NT2/D1 (cell line): ENCODE measurements around the gene PLB1.

ENCODE experiments used
- SUZ12 ChIP-seq: IDR thresholded peaks from 2 replicates; pipeline ENCODE4 v1.6.1; 2011; ENCODE audit not compliant: insufficient read length, insufficient read depth; ENCODE audit errors: extremely low read depth
- YY1 ChIP-seq: IDR thresholded peaks from 2 replicates; pipeline ENCODE4 v1.6.1; 2011; ENCODE audit not compliant: insufficient read length, insufficient read depth

DNA sequence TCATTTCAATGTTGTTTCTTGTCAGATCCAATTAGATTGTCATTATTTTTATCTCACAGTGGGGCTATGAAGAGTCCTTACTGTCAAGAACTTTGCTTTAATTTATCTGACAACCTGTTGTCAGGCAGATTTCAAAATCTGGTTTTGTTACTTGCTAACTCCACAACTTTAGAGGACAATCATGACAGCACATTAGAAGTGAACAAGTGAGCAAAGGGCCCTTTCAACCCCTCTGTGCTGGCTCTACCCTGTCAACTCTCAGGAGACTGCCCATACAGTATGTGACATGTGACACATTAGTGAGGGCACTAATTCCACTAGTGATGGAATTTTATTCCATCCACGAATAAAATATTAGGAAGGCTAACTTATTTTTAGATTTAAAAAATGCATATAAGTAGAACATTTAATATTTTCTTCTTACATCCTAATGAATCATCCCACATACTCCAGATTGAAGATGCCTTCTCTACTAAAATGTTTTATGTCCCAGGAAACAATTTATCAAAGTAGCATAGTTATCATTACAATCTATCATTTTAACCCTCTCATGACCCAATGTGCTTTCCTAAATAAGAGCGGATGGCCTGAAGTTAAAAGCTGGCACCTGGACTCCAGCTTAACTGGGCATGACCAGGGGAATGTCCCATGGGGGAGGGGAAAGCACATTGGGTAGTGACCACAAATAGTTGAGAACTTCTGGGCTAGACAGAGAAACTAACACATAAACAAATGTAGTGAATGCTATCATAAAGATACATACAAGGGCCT lies 158.2 kb downstream of the PLB1 start:
- TF ChIP-seq YY1 (no peak), SUZ12 (no peak)
